Muscle layer of colon (tissue), 2 donors: ENCODE measurements around the gene PCDHGC3.
A peak's percentile ranks its signal among the peaks of the same experiment; 100 is the strongest.
"Not testable (repeated sequence)": the region's sequence is repeated elsewhere in the genome, so short reads cannot be mapped to it uniquely, and the experiment has no call there.

Experiments used
- H3K27ac ChIP-seq: one replicate; pipeline ENCODE4 v1.7.0; 2013; ENCODE audit warnings: low read depth, mild to moderate bottlenecking, low read length, moderate library complexity
- H3K27me3 ChIP-seq, 2 donors: one replicate each; pipeline ENCODE4 v1.7.0; 2013; ENCODE audit warnings: low read length in 2 of 2, mild to moderate bottlenecking in 2 of 2; ENCODE audit not compliant: insufficient read depth in 2 of 2, control insufficient read depth in 1 of 2
- H3K36me3 ChIP-seq: one replicate; pipeline ENCODE4 v1.7.0; 2013; ENCODE audit warnings: mild to moderate bottlenecking, low read length; ENCODE audit not compliant: insufficient read depth
- H3K4me1 ChIP-seq: one replicate; pipeline ENCODE4 v1.7.0; 2013; ENCODE audit warnings: mild to moderate bottlenecking, low read length; ENCODE audit not compliant: insufficient read depth
- H3K4me3 ChIP-seq, 2 donors: one replicate each; pipeline ENCODE4 v1.7.0; 2013; ENCODE audit warnings: low read length in 2 of 2, low read depth in 1 of 2, mild to moderate bottlenecking in 1 of 2, moderate library complexity in 1 of 2
- H3K9ac ChIP-seq: one replicate; pipeline ENCODE4 v1.7.0; 2013; ENCODE audit warnings: low read length
- H3K9me3 ChIP-seq: one replicate; pipeline ENCODE4 v1.7.0; 2013; ENCODE audit warnings: mild to moderate bottlenecking, low read length
- donor health status: abdominal sarcoma.
- donor health status: Adenocarcinoma of cecum.

PCDHGC3 gene

GRCh38 chr5:141475625-141476131 is at the start of gene PCDHGC3:
Gene PCDHGC3, plus strand, starts transcription at chr5:141475966. Its CDS starts 151 bp downstream, at chr5:141476117.
- Histone ChIP-seq H3K36me3 (no peaks in the 10 kb centered on the region), H3K9me3 (no peaks in the 10 kb centered on the region), H3K4me3 (peak within 1 kb of the TSS; percentile 81 to 82), H3K27me3 (no peaks in the 10 kb centered on the region), H3K9ac (peak within 1 kb of the TSS; percentile 72), H3K27ac (peak within 1 kb of the TSS; percentile 93), H3K4me1 (peaks cover 43% of the 10 kb centered on the region)

DNA sequence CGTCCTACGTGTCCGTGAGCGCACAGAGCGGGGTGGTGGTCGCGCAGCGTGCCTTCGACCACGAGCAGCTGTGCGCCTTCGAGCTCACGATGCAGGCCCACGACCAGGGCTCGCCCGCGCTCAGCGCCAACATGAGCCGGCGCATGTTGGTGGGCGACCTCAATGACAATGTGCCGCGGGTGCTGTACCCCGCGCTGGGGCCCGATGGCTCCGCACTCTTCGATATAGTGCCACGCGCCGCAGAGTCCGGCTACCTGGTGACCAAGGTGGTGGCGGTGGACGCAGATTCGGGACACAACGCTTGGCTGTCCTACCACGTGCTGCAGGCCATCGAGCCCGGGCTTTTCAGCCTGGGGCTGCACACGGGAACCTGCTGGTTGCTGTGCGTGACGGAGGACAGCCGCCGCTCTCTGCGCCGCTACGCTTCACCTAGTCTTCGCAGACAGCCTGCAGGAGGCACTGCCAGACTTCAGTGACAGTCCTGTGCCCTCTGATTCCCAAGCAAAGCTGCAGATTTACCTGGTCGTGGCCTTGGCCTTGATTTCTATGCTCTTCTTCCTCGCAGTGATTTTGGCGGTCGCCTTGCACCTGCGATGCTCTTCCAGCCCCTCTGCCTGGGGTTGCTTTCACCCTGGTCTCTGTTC is 47.9 kb upstream of the PCDHGC3 start:
- Histone ChIP-seq H3K27ac (no peak overlapping the region), H3K4me1 (no peaks in the 10 kb centered on the region), H3K9ac (no peak overlapping the region), H3K27me3 (no peaks in the 10 kb centered on the region), H3K9me3 (peaks cover 65% of the 10 kb centered on the region), H3K36me3 (no peaks in the 10 kb centered on the region), H3K4me3 (peak overlapping the region; percentile 3 to 32)

- Histone ChIP-seq H3K4me1 (no peaks in the 10 kb centered on the region), H3K27me3 (no peaks in the 10 kb centered on the region), H3K27ac (no peak within 1 kb of the TSS), H3K4me3 (peak within 1 kb of the TSS in 1 of 2 donors; percentile 51), H3K36me3 (no peaks in the 10 kb centered on the region), H3K9me3 (peaks cover 68% of the 10 kb centered on the region), H3K9ac (no peak within 1 kb of the TSS)
These were observed 45.2 kb upstream of the PCDHGC3 start, which contains the start of gene PCDHGA12 for GRCh38 chr5:141430332-141431113. Gene PCDHGA12, plus strand, starts transcription at chr5:141430507. Its CDS starts 253 bp downstream, at chr5:141430760.

DNA sequence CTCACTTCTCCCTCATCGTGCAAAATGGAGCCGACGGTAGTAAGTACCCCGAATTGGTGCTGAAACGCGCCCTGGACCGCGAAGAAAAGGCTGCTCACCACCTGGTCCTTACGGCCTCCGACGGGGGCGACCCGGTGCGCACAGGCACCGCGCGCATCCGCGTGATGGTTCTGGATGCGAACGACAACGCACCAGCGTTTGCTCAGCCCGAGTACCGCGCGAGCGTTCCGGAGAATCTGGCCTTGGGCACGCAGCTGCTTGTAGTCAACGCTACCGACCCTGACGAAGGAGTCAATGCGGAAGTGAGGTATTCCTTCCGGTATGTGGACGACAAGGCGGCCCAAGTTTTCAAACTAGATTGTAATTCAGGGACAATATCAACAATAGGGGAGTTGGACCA is 44.5 kb upstream of the PCDHGC3 start:
- no peak overlapping the region for H3K27ac ChIP-seq
- no peak overlapping the region for H3K9ac ChIP-seq
- H3K27me3 ChIP-seq, result no peaks in the 10 kb centered on the region
- H3K36me3 ChIP-seq, result no peaks in the 10 kb centered on the region
- peak overlapping the region in 1 of 2 donors; percentile 51 for H3K4me3 ChIP-seq
- no peaks in the 10 kb centered on the region for H3K4me1 ChIP-seq
- H3K9me3 ChIP-seq, result peaks cover 63% of the 10 kb centered on the region

DNA sequence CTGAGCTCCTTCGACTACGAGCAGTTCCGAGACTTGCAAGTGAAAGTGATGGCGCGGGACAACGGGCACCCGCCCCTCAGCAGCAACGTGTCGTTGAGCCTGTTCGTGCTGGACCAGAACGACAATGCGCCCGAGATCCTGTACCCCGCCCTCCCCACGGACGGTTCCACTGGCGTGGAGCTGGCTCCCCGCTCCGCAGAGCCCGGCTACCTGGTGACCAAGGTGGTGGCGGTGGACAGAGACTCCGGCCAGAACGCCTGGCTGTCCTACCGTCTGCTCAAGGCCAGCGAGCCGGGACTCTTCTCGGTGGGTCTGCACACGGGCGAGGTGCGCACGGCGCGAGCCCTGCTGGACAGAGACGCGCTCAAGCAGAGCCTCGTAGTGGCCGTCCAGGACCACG is 43.5 kb upstream of the PCDHGC3 start:
- not testable (repeated sequence) for H3K36me3 ChIP-seq, H3K9ac ChIP-seq, H3K27me3 ChIP-seq, H3K27ac ChIP-seq, H3K4me1 ChIP-seq
- H3K4me3 ChIP-seq, result peak overlapping the region in 1 of 2 donors; percentile 51
- H3K9me3 ChIP-seq, result peaks cover 57% of the 10 kb centered on the region

DNA sequence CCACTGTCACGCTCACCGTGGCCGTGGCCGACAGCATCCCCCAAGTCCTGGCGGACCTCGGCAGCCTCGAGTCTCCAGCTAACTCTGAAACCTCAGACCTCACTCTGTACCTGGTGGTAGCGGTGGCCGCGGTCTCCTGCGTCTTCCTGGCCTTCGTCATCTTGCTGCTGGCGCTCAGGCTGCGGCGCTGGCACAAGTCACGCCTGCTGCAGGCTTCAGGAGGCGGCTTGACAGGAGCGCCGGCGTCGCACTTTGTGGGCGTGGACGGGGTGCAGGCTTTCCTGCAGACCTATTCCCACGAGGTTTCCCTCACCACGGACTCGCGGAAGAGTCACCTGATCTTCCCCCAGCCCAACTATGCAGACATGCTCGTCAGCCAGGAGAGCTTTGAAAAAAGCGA is 43.0 kb upstream of the PCDHGC3 start:
- H3K36me3 ChIP-seq, H3K27ac ChIP-seq, H3K27me3 ChIP-seq, H3K4me1 ChIP-seq, H3K9ac ChIP-seq: not testable (repeated sequence)
- peaks cover 52% of the 10 kb centered on the region for H3K9me3 ChIP-seq
- H3K4me3 ChIP-seq, result peak overlapping the region in 1 of 2 donors; percentile 14

DNA sequence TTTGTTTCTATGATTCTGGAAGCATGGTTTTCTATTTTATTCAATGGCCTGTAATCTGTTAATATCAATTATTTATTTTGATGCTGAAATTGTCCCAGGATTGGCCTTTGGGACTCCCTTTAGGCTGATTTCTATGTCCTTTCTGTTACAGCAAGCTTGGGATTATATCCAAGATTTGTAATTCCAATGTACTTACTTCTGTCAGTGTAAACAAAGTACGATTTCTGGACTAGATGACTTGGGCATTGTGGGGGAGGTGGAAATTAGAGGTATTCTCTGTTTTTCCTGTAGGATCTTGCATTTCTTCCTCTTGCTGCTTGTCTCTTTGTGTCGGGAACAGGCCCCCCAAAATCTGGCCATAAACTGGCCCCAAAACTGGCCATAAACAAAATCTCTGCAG is 41.8 kb upstream of the PCDHGC3 start:
- Histone ChIP-seq H3K36me3 (no peaks in the 10 kb centered on the region), H3K4me3 (no peak overlapping the region), H3K27ac (no peak overlapping the region), H3K27me3 (no peaks in the 10 kb centered on the region), H3K9ac (no peak overlapping the region), H3K4me1 (no peaks in the 10 kb centered on the region), H3K9me3 (peaks cover 47% of the 10 kb centered on the region)

DNA sequence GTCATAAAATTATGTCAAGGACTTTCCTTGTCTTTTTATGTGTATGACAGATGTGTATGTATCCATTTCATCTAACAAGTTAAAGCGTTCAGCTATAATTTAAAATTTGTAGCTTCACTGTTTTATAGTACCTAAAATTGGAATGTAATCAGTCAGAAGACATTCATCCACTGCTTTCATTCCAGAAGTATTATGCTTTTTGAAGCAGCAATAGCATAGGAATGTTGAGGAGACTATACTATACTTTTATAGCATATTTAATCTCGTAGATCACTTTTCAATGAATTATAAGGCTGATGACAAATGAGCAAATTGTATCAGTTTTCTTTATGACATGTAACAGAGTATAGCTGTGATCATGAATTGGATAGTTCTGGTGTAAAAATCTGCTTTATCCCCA is 38.5 kb upstream of the PCDHGC3 start:
- no peak overlapping the region for H3K9ac ChIP-seq
- H3K27ac ChIP-seq, result no peak overlapping the region
- no peaks in the 10 kb centered on the region for H3K36me3 ChIP-seq
- H3K4me3 ChIP-seq, result no peak overlapping the region
- H3K9me3 ChIP-seq, result peaks cover 37% of the 10 kb centered on the region
- no peaks in the 10 kb centered on the region for H3K4me1 ChIP-seq
- no peaks in the 10 kb centered on the region for H3K27me3 ChIP-seq

GRCh38 chr5:141439411-141440141 is 36.2 kb upstream of the PCDHGC3 start:
- H3K27ac ChIP-seq, result no peak overlapping the region
- no peaks in the 10 kb centered on the region for H3K36me3 ChIP-seq
- no peak overlapping the region for H3K9ac ChIP-seq
- H3K27me3 ChIP-seq, result no peaks in the 10 kb centered on the region
- peaks cover 22% of the 10 kb centered on the region for H3K9me3 ChIP-seq
- H3K4me3 ChIP-seq, result peak overlapping the region in 1 of 2 donors; percentile 1
- no peaks in the 10 kb centered on the region for H3K4me1 ChIP-seq

DNA sequence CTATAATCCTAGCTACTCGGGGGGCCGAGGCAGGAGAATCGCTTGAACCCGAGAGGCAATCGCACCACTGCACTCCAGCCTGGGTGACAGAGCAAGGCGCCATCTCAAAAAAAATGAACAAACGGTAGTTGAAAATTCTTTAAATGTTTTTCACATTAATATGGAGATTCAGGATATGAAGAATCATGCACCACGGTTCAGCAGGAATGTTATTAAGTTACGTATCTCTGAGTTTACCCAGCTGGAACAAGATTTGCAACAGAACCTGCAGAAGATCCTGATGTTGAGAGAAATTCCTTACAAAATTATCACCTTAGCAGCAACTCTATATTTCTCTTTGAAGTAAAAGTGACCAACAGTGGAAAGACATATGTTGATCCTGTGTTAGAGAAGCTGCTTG is 35.4 kb upstream of the PCDHGC3 start:
- H3K4me3 ChIP-seq, result no peak overlapping the region
- H3K36me3 ChIP-seq, result no peaks in the 10 kb centered on the region

DNA sequence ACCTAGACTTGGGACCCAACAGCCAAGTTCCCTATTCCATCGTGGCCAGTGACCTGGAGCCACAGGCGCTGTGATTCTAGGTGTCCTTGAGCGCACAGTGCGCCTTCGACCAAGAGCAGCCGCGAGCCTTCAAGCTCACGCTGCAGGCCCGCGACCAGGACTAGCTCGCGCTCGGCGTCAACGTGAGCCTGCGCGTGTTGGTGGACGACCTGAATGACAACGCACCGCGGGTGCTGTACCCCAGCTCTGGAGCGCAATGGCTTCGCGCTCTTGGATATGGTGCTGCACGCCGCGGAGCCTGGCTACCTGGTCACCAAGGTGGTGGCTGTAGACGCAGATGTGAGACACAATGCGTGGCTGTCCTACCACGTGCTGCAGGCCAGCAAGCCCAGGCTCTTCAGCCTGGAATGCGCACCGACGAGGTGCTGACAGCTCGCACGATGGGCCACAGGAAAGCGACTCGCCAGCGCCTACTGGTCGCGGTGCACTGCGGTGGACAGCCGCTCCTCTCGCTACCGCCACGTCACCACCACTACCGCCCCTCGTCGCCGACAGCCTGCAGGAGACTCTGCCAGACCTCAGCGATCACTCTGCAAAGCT is 34.1 kb upstream of the PCDHGC3 start:
- no peaks in the 10 kb centered on the region for H3K4me1 ChIP-seq
- H3K9me3 ChIP-seq, result peaks cover 18% of the 10 kb centered on the region
- no peaks in the 10 kb centered on the region for H3K36me3 ChIP-seq
- no peak overlapping the region for H3K9ac ChIP-seq
- no peak overlapping the region for H3K27ac ChIP-seq
- H3K4me3 ChIP-seq, result no peak overlapping the region
- no peaks in the 10 kb centered on the region for H3K27me3 ChIP-seq

More for the DNA sequence above, 35.4 kb upstream of the PCDHGC3 start:
- Histone ChIP-seq H3K27me3 (no peaks in the 10 kb centered on the region), H3K9ac (no peak overlapping the region), H3K4me1 (no peaks in the 10 kb centered on the region), H3K27ac (no peak overlapping the region), H3K9me3 (peaks cover 22% of the 10 kb centered on the region)
